SU-DHL-6 (cell line): ENCODE measurements around the gene OPA1.

ENCODE experiments used
- H2AFZ ChIP-seq: fragments of 200-600 bp; sonication (generic); 2 replicates; pipeline ENCODE4 v1.6.1; 2014; ENCODE audit warnings: low read depth, mild to moderate bottlenecking, moderate library complexity, mixed read lengths, antibody characterized with exemption, low read length; ENCODE audit not compliant: severe bottlenecking
- H3F3A ChIP-seq: fragments of 200-600 bp; shearing (Covaris generic); 2 replicates; pipeline ENCODE4 v1.6.0; 2016; ENCODE audit warnings: antibody characterized with exemption, mild to moderate bottlenecking; ENCODE audit not compliant: insufficient read depth
- H3K27ac ChIP-seq: fragments of 200-600 bp; sonication (generic); 2 replicates; pipeline ENCODE4 v1.5.1; 2016; ENCODE audit warnings: low read depth, mild to moderate bottlenecking, low read length, moderate library complexity, mixed read lengths
- H3K27me3 ChIP-seq: fragments of 200-600 bp; sonication (generic), shearing (Covaris generic); 2 replicates; pipeline ENCODE4 v1.6.0; 2014; ENCODE audit warnings: mild to moderate bottlenecking, low read length
- H3K36me3 ChIP-seq: fragments of 200-600 bp; sonication (generic); 2 replicates; pipeline ENCODE4 v1.6.1; 2014; ENCODE audit warnings: mild to moderate bottlenecking, low read length, mixed read lengths
- H3K4me2 ChIP-seq: fragments of 300-600, 200-600 bp; shearing (Covaris generic), sonication (generic); 2 replicates; pipeline ENCODE4 v1.6.0; 2014; ENCODE audit warnings: low read length, low read depth, mild to moderate bottlenecking; ENCODE audit not compliant: poor library complexity, severe bottlenecking
- H3K4me3 ChIP-seq: fragments of 200-600 bp; sonication (generic); 2 replicates; pipeline ENCODE4 v1.5.1; 2014; ENCODE audit warnings: antibody characterized with exemption, low read length, mild to moderate bottlenecking, mixed read lengths; ENCODE audit not compliant: insufficient read depth, poor library complexity, severe bottlenecking
- H3K79me2 ChIP-seq: fragments of 200-600 bp; sonication (generic); 2 replicates; pipeline ENCODE4 v1.6.1; 2014; ENCODE audit warnings: mild to moderate bottlenecking, low read length, moderate library complexity; ENCODE audit not compliant: insufficient read depth
- H3K9ac ChIP-seq: fragments of 200-600 bp; sonication (generic); 2 replicates; pipeline ENCODE4 v1.7.0; 2014; ENCODE audit warnings: mild to moderate bottlenecking, low read length
- H3K9me2 ChIP-seq: fragments of 200-600 bp; sonication (generic); replicated peaks from 2 replicates; pipeline ENCODE4 v1.6.1; 2014; ENCODE audit warnings: low read length; ENCODE audit not compliant: insufficient read depth
- H3K9me3 ChIP-seq: fragments of 200-600 bp; sonication (generic); 2 replicates; pipeline ENCODE4 v1.6.1; 2014; ENCODE audit warnings: low read length, mixed read lengths; ENCODE audit not compliant: insufficient read depth
- H4K20me1 ChIP-seq: fragments of 200-600 bp; sonication (generic); 2 replicates; pipeline ENCODE4 v1.6.1; 2014; ENCODE audit warnings: low read depth, mild to moderate bottlenecking, antibody characterized with exemption, low read length, moderate library complexity, mixed read lengths
- CTCF ChIP-seq: fragments of 200-600 bp; sonication (generic); IDR thresholded peaks from one replicate; pipeline ENCODE4 v1.5.1; 2017; ENCODE audit warnings: antibody characterized with exemption, mild to moderate bottlenecking, low read length, moderate library complexity; ENCODE audit not compliant: insufficient read depth, poor library complexity, severe bottlenecking
- EZH2phosphoT487 ChIP-seq: fragments of 200-600 bp; sonication (generic), shearing (Covaris generic); conservative IDR thresholded peaks from 2 replicates; pipeline ENCODE4 v1.6.1; 2018; ENCODE audit warnings: mild to moderate bottlenecking, antibody characterized with exemption, low read length, moderate library complexity, mixed read lengths

Gene OPA1

GRCh38 chr3:193686665-193687483, 93.9 kb downstream of the OPA1 start:
- Histone ChIP-seq H3K9me2 (no peaks in the 10 kb centered on the region), H3K4me3 (no peak overlapping the region), H4K20me1 (no peaks in the 10 kb centered on the region), H3K9ac (no peak overlapping the region), H3F3A (no peaks in the 10 kb centered on the region; the same call in 1 of the 2 replicates), H3K4me2 (no peak overlapping the region), H2AFZ (no peak overlapping the region), H3K36me3 (0 out of 2 replicates have a peak, but pooled peaks cover 1% of the 10 kb centered on the region), H3K9me3 (no peaks in the 10 kb centered on the region), H3K27me3 (no peaks in the 10 kb centered on the region), H3K27ac (no peak overlapping the region), H3K79me2 (no peaks in the 10 kb centered on the region)
- TF ChIP-seq CTCF: no peak
- no peak for TF ChIP-seq EZH2phosphoT487

GRCh38 chr3:193688834-193689714, 96.1 kb downstream of the OPA1 start:
- Histone ChIP-seq H3K36me3 (peaks cover 6% of the 10 kb centered on the region; the same call in 1 of the 2 replicates), H3K9me2 (no peaks in the 10 kb centered on the region), H3K9ac (no peak overlapping the region), H3K79me2 (no peaks in the 10 kb centered on the region), H3K27ac (no peak overlapping the region), H3K4me2 (no peak overlapping the region), H3F3A (no peaks in the 10 kb centered on the region; the same call in 1 of the 2 replicates), H3K9me3 (no peaks in the 10 kb centered on the region), H4K20me1 (no peaks in the 10 kb centered on the region), H3K4me3 (no peak overlapping the region), H3K27me3 (no peaks in the 10 kb centered on the region), H2AFZ (no peak overlapping the region)
- TF ChIP-seq CTCF (no peak), EZH2phosphoT487 (no peak)

- Histone ChIP-seq H3K9me3 (no peaks in the 10 kb centered on the region), H2AFZ (no peak overlapping the region), H3K9me2 (no peaks in the 10 kb centered on the region), H3K36me3 (peaks cover 18% of the 10 kb centered on the region; the same call in 1 of the 2 replicates), H3K4me3 (no peak overlapping the region), H3K4me2 (no peak overlapping the region), H3K79me2 (no peaks in the 10 kb centered on the region), H3K27ac (no peak overlapping the region), H3K9ac (no peak overlapping the region), H3K27me3 (no peaks in the 10 kb centered on the region), H3F3A (no peaks in the 10 kb centered on the region; the same call in 1 of the 2 replicates), H4K20me1 (no peaks in the 10 kb centered on the region)
- TF ChIP-seq EZH2phosphoT487 (no peak), CTCF (no peak)
Observed at GRCh38 chr3:193693774-193694173, 100.8 kb downstream of the OPA1 start.
